ENCODE measurements around the gene ZFPL1.
A peak's percentile ranks its signal among the peaks of the same experiment; 100 is the strongest.

ZFPL1 gene

DNA sequence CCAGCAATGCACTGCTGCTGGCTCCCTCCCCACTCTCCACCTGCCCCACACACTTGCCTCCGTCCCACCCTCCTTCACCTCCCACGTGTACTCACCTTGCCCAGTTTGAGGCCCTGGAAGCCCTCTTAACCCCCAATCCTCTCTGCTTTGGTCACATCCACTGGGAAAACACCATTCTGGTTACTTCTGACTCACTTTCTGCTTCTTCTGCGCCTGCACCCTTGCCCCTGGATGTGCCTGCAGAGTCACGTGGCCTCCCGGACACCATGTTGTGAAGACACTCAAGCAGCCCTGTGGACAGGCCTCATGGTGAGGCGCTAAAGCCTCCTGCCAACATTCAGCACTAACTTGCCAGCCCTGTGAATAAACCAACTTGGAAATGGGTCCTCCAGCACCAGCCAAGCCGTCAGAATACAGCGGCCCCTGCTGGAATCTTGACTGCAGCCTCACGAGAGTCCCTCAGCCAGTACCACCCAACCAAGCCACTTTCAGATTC lies 23.1 kb upstream of the ZFPL1 start:
- DNase-seq, result no peak

DNA sequence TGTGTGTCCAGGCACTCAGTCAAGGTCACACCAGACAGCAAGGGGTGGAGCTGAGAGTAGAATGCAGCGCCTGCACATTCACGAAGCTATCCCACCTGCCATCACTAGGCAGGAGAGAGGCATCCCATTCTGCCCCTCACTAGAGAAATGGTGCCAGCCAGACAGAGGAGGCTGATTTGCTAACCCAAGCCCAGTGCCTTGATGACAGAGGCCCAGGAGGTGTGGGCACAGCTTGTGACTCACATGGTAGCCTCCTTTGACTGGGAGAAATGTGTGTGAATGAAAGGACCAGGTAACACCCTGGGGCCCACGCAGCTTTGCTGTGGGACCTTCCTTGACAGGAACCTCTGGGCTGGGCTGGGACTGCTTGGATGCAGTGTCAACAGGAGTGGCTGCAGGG lies 20.5 kb upstream of the ZFPL1 start:
- no peak for DNase-seq

DNA sequence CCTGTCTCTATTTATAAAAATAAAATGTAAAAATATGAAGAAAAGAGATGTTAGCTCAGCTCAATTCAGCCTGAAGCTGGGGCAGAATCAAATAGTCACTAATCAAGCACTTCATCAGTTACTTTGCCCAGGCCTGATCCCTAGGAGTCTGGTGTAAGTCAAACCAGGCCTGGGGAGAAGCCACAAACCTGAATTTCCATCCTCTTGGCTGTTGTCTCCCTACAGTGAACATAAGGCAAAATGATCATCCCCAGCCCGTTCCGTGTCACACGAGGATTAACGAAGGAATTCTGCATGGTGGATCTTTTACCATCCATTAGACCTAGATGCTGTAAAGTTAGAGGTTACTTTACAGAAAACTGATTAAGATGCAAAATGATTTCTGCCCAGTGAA lies 19.2 kb upstream of the ZFPL1 start:
- DNase-seq, result no peak

DNA sequence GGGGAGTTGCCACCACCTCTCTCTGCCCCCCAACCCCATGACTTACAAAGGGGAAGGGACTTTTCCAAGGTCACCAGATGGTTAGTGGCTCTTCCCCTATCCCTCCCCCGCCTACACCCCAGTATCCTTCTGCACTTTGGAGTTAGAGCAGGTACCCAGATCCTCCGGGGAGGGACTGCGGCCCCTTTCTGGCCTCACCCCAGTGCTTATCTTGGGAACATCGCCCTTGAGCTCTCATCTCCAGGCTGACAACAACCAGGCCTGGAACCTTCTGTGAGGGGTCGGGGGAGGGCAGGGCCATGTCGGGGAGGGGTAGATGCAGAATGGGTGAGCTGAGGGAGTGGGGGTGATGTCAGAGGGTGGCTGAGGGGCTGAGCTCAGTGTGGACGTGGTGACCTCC lies 18.2 kb upstream of the ZFPL1 start:
- no peak for DNase-seq

DNA sequence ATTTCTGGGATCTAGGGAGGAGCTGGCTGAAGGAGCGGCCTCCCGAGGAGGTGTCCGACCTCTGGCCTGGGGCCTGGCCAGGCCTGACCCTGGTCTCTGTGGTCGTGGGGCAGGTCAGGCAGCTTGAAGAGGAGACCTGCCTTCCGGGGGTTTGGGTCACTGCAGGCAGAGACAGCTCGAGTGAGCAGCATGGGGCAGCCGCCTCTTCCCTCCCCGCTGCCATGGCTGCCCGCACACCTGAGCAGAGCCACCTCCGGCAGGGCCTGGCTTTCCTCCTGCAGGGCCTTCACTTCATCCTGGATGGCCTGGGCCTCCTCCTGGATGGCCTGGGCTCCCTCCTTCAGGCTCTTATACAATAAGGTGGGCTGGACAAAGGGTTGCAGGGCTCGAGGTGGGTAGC lies 17.7 kb upstream of the ZFPL1 start:
- DNase-seq, result no peak

DNA sequence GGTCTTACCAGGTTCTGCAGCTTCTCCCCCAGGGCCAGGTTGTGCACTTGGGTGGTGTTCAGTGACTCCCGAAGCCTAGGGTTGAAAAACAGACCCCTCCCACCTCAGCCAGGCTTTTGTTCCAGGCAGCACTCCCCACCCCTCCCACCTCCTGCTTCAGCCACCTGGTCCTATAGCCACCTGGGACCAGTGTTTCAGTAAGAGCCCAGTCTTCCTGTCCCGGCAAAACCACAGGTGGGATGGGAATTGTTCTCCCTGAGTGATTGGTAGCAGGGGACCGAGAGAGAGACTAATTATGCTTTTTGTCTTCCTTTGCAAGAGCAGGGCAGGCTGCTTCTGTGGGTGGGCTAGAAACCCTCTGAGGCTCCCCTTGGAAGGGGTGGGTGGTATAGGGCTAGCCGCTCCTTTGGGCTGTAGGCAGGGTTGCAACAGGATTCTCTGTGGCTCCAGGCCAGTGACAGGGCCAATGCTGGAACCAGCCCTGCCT lies 17.2 kb upstream of the ZFPL1 start:
- DNase-seq, result no peak

DNA sequence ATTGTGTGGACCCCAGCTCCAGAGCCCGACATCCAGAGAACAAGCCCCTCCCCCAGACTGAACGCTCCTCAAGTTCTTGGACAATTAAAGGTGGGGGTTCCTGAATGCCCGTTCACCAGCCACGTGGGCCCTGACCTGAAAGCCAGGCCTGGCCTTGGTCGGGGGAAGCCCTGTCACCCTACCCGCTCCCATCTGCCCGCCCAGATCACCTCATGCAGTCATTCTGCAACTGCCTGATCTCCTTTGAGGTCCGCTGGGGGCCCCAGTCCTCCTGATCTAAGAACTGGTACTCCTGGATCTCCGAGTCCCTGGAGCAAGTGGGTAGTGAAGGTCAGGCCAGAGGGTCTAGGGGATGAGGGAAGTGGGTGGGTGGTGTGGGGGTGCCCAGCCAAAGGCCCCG lies 16.6 kb upstream of the ZFPL1 start:
- no peak for DNase-seq

DNA sequence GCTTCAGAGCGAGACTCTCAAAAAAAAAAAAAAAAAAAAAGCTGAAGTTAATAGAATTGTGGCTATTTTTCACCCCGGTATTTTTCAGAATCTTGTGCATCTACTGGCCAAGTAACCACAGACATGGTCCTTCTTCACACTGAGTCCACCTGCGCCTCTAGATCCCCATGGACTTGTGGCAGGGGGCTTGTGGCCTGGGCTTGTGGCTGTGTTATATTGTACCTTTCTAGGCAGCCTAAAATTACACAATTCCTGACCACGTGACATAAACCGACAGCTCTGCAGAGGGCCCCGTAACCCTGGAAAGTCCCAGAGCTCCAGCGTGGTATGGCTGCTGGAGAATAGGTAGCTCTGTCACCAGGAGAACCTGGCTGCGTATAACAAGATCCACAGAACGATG lies 14.8 kb upstream of the ZFPL1 start:
- DNase-seq, result no peak

DNA sequence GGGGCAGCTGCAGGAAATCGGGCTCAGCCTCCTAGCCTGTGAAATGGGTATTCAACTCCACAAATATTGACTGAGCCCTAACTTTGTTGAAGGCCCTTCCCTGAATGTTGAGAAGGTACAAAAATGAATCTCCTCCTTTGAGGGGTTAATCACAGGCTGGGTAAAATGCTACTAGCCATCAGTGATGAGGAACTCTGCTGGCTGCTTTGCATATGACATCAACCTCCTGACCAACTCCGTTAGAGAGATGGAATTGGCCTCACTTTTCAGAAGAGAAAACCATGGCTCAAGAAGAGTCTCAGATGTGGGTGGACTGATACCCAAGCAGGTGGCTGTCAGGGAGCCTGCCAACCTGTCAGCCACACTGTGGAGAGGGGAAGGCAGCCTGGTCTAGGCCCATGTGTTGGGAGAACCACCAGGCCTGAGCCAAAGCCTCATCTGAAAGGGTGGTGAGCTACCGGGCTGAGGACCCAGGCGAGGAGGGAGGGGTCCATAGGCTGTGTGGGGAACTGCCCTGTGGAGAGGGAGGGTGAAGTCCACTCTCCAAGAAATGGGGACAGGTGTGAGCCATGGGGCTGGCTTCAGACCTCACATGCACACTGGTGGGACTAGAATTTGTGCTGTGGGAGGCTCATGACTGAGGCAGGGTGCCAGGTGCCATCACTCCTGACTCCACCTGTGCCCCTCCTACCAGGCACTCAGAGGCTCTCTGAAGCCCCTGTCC lies 12.0 kb upstream of the ZFPL1 start:
- no peak for DNase-seq

DNA sequence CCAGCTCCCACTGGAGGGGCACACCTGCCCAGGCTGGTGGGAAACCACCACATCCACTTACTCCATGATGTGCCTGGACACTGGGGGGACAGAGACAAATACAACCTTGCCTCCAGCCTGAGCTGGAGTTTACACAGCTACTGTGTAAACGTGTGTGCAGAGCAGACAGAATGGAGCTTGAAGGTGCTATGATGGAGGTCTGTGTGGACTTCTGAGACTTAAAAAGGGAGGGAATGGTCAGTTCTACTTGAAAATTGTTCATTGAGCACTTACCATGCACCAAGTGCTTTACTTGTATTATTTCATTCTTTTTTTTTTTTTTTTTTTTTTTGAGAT lies 11.4 kb upstream of the ZFPL1 start:
- DNase-seq, result no peak

DNA sequence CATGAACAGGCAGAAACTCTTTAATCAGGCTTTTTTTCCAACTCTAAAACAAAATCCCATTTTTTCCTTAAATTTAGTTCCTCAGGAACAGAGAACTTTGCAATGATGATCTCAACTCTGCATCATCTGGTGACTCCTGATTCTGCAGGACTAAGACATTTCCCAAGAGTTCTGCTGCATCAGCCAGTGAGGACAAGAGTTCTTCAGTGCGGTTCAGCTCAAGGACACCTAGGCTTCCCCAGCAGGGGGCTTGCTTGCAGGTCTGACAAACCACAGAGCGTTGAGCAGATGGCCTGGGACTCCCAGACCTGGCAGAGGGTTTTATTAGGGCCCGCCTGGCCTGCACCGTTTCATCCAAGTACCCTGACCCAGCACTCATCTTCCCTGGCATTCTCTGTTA lies 6.6 kb upstream of the ZFPL1 start:
- DNase-seq, result no peak

DNA sequence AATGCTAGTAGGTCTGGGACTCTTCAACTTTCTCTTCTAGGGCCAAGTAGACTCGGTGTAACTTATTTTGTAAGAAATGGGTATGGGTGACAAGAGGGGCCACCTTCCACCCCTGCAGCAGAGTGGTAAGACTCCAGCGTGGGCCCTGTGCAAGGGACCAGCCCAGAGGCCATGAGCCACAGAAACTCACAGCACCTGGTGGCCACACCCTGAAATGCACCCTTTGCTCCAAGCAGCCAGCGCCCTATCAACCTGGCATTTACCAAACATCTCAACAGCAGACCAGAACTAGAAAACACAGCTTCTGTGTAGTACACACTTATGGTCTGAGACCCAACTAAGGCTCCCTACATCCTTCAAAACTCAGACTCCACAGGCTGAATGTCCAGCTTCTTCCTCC lies 5.9 kb upstream of the ZFPL1 start:
- no peak for DNase-seq

DNA sequence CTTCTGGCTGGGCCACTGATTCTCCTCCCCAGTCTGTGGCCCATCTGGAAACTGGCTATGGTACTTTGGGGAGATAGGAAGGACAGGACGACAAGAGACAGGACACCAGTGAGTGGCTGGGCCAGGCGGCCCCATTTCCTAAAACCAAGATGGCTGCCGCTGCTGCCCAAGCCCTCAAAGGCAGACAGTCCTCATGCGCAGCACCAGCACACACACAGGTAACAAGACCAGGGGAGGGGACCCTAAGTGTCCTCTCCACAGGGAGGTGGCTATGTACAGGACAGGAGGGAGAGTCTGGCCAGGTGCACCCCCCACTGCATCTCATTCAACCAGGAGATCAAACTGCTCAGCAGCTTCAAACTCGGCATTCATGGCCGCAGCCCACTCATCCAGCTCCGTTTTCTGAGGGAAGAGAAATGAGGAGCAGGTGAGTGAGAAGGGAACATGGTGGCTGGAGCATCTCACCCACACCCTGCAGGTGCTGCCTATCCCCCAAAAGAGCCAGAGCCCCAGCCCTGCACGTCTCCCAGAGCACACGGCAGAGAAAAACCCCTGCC lies 5.2 kb upstream of the ZFPL1 start:
- DNase-seq, result no peak

DNA sequence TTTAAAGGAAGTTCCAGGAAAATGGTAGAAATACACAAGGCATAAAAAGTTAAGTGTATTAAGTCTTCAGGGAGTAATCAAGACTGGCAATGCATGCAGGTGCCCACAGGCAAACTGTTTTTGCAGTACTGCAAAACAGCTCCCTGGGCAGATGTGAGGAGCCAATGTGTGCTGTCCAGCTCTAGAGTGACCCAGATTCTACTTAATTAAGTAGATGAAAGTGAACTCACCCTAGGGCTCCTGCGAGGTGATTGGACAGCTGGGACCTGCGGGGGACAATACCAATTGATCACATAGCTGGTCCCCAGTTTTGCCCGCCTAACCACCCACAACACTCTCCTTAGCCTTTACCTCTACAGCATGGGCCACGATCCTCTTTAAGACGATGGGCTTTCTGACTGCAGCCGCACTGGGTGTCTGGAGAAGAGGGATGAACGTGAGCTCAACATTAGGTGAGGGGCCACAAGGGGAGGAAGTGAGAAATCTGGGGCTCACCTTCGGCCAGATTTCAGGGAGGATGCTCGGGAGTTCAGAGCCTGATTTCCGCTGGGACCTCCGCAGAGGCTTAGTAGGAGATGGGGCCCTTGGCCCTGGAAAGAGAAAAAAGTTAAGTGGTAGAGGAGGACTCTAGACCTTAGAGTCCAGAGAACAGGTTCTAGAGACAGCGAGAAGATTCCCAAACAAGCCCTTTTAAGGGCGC lies 738 bp upstream of the ZFPL1 start:
- no peak for DNase-seq

DNA sequence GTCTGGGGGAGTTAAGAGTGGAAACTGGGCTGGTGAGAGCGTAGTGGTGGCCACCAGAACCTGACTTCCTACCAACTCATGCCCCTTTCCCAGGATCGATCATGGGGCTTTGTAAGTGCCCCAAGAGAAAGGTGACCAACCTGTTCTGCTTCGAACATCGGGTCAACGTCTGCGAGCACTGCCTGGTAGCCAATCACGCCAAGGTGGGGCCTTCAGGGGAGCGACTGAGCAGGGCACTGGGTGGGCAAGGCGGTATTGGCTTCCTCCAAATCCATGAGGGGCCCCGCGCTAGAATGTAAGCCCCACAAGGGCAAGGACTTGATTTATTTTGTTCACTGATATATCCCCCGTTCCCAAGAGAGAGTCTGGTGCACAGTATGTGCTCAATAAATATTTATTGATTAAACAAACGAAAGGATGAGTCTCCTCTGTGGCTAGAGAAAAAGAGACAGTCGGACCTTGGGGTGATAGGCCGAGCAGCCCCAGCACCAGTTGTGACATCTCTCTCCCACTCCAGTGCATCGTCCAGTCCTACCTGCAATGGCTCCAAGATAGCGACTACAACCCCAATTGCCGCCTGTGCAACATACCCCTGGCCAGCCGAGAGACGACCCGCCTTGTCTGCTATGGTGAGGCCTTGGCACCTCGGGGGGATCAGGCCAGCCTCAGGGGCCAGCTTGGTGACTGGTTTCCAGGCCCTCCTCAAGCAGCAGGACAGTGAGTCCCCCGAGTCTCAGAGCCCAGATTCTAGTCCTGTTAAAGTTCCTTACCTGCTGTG lies 765 bp downstream of the ZFPL1 start:
- no peak for DNase-seq

DNA sequence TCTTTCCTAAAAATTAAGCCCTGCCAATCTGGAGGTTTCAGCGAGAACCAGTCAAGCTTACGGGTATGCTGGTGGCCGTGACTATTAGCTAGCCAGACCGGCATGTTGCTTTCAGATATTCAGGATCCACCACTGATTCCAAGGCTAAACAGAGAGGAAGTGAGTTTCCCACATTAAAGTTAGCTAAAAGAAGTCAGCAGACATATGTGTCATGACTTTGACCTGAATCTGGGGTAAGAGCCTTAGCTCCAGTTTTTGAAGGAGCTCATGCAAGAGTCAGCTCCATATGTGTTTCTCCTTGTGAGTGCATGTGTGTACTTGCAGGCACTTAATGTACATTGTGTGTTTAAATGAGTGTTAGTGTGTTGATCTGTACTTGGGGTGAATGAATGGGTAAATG lies 1.4 kb downstream of the ZFPL1 start:
- DNase-seq, result no peak

DNA sequence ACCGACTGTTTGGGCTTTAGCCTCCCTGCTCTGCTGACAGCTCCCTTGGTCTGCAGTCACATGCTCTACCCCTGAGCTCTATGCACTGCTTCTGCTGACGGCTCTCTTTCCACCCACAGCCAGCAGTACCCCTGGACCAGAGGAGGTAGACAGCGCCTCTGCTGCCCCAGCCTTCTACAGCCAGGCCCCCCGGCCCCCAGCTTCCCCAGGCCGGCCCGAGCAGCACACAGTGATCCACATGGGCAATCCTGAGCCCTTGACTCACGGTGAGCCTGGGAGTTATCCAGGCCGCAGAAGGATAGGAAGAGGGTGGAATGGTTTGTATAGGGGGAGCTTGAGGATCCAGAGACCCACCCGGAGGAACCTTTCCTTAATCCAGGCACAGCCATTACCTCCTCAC lies 2.8 kb downstream of the ZFPL1 start:
- no peak for DNase-seq

DNA sequence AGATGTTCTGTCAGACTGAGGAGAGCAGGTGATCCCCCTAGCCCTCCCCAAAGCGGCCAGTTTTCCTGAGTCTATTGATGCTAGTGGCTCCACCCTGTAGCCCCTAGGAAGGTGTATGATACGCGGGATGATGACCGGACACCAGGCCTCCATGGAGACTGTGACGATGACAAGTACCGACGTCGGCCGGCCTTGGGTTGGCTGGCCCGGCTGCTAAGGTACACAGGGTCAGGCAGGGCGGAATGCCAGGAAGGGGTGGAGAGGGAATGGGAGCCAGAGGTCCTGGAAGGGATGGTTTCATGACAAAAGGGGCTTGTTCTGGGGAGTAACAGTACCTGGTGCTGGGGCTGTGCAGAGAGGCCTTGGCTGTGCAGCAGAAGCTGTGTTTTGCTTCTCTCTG lies 3.2 kb downstream of the ZFPL1 start:
- no peak for DNase-seq

DNA sequence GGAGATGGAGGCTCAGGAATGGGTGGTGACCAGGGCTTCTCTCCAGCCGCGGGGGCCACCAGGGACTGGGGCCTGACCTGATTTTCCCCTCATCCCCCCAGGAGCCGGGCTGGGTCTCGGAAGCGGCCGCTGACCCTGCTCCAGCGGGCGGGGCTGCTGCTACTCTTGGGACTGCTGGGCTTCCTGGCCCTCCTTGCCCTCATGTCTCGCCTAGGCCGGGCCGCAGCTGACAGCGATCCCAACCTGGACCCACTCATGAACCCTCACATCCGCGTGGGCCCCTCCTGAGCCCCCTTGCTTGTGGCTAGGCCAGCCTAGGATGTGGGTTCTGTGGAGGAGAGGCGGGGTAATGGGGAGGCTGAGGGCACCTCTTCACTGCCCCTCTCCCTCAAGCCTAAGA lies 3.8 kb downstream of the ZFPL1 start:
- DNase-seq, result no peak

DNA sequence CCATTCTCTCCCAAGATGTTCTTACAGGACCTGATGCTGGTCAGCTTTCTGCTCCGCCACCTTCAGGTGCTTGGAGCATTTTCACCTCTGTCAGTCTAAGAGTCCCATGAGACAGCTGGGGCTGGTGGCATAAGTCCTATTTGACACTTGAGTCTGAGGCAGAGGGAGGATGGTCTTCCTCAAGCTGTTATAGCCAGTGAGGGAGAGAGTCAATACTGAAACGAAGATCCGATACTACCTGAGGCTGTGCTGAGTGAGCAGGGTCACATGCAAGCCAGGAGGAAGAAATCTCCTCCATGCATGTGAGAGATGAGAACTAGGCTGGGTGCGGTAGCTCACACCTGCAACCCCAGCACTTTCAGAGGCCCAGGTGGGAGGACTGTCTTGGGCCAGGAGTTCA lies 5.6 kb downstream of the ZFPL1 start:
- no peak for DNase-seq

DNA sequence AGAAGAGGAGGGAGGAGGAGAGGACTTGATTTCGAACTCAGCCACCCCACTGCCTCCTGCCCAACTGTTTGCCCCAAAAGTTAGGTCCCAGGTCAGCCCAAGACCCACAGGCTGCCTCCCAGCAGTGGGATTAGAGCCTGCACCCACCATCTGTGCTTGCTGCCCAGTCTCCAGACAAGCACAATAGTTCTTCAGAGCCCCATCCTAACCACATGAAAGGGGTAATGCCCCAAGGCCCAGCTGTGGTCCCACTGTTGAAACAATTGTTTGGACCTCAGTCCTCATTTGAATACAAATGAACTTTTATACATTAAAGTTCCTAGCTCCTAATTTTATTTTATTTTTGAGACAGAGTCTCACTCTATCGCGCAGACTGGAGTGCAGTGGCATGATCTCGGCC lies 6.6 kb downstream of the ZFPL1 start:
- no peak for DNase-seq

DNA sequence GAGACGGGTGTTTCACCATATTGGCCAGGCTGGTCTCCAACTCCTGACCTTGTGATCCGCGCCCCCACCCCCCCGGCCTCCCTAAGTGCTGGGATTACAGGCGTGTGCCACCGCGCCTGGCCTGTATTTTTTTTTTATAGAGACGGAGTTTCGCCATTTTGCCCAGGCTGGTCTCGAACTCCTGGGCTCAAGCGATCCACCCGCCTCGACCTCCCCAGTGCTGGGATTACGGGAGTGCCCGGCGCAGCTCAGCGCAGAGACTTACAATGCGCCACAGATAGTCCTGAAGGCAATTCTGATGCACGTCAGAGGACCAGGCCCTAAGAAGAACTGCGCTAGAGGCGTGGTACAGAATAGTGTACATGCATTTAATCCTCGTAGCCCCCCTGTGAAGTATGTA lies 11.4 kb downstream of the ZFPL1 start:
- DNase-seq, result no peak

DNA sequence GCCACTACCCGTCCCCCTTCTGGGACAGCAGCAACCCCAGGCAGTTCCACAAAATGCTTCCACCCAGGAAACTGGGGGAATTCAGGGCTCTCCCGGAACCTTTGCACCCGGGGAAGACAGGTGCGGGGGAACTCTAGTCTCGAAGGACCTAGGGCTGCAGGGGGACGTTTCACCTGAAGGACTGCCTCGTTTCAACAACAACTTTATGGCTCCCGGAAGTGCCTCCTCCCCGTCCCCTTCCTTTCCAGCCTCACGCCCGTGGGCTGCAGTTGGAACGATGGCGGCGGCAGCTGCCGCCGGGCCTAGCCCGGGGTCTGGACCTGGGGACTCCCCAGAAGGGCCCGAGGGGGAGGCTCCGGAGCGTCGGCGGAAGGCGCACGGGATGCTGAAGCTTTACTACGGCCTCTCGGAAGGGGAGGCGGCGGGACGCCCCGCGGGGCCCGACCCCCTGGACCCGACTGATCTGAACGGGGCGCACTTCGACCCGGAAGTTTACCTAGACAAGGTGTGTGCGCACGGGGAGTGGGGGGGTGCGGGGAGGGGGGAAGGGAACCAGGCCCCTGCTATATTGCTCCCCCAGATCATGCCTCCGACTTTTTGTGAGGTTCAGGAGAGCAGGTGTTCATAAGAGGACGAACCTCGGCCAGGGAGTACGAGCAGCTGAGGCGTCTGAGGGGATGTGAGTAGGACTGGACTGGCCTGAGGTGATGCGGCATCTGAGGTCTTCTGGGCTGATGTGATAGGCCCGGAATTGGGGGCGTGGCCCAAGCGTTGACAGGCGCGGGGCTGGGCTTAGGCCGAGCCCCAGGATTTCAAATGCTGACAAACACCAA lies 12.2 kb downstream of the ZFPL1 start, which contains the start of gene VPS51:
Gene VPS51 (plus strand): TSS at position 241 of the 833 bp plus-strand sequence. CDS start 37 bp downstream, at position 278.
- DNase-seq, result peak; percentile 73
